Heart left ventricle (tissue), 16 donors: ENCODE results near the gene MFAP3. TPM values are rescaled to one million over a fixed set of nuclear protein-coding genes. Genes with fewer than 3 reads are reported as not detected.

Source experiments
- ATAC-seq, 4 donors: fragments of 200-7000 bp; cut with Tn5 transposase; one replicate each; pipeline ENCODE4 v1.9.1; 2020 to 2022; ENCODE audit warnings: moderate library complexity in 4 of 4, mild to moderate bottlenecking in 3 of 4, moderate number of reproducible peaks in 1 of 4
- DNase-seq, 5 donors: peaks; one replicate each; pipeline ENCODE4 v3.0.0-alpha.2; 2020
- H3K27ac ChIP-seq, 12 donors: fragments of 200-600 bp; sonication (generic) in 4 of 12; one replicate each; pipeline versions ENCODE4 v1.5.0 to v1.8.0; 2016 to 2022; ENCODE audit warnings: mild to moderate bottlenecking in 2 of 12
- H3K27me3 ChIP-seq, 9 donors: fragments of 200-600 bp; sonication (generic) in 2 of 9; one replicate each; pipeline versions ENCODE4 v1.5.1 to v1.8.0; 2016 to 2022; ENCODE audit warnings: mild to moderate bottlenecking in 3 of 9
- H3K36me3 ChIP-seq, 9 donors: fragments of 200-600 bp; sonication (generic) in 2 of 9; one replicate each; pipeline versions ENCODE4 v1.5.0 to v1.8.0; 2018 to 2022; ENCODE audit warnings: mild to moderate bottlenecking in 2 of 9
- H3K4me1 ChIP-seq, 12 donors: fragments of 200-600 bp; sonication (generic) in 4 of 12; one replicate each; pipeline versions ENCODE4 v1.5.0 to v1.8.0; 2016 to 2022; ENCODE audit warnings: mild to moderate bottlenecking in 3 of 12
- H3K4me3 ChIP-seq, 12 donors: fragments of 200-600 bp; sonication (generic) in 4 of 12; one replicate each; pipeline versions ENCODE4 v1.5.0 to v1.8.0; 2017 to 2022; ENCODE audit warnings: mild to moderate bottlenecking in 9 of 12, moderate library complexity in 4 of 12
- H3K9me3 ChIP-seq, 12 donors: fragments of 200-600 bp; sonication (generic) in 4 of 12; one replicate each; pipeline versions ENCODE4 v1.5.0 to v1.8.0; 2016 to 2022; ENCODE audit warnings: mild to moderate bottlenecking in 1 of 12
- POLR2A ChIP-seq, 2 donors: fragments of 450-650 bp; IDR thresholded peaks; one replicate each; pipeline ENCODE4 v1.6.1; 2017; ENCODE audit warnings: antibody characterized with exemption in 2 of 2, mild to moderate bottlenecking in 2 of 2, moderate library complexity in 2 of 2
- WGBS, 4 donors: extraction: QIAGEN DNeasy Blood & Tissue Kit in 2 of 4; methylation state at CpG; one replicate each; pipeline versions ENCODE4 v1.1.5 to v1.1.7; 2013 to 2018; 5-methylcytosine and 5-hydroxymethylcytosine counted together
- intact Hi-C, 10 donors: fragments of 100-400 bp; cut with DNase I; formaldehyde crosslinking; loops; one replicate each; pipeline versions ENCODE4 v1.11.1 to v1.14.2; 2022
- polyA plus RNA-seq, 2 donors: library from polyadenylated mRNA; stranded (reverse); fragments of 200-250 nt; gene quantifications; one replicate each; pipeline ENCODE4 v1.2.3, GENCODE V29; 2013
- total RNA-seq, 9 donors: library from RNA; depleted of rRNA in 2 of 9; stranded (reverse); fragments of >200 nt in 2 of 9; fragmentation: NEBNext Ultra II Directional in 3 of 9; extraction: Animal tissue kit (Norgen Biotek cat#: 25700) in 3 of 9; gene quantifications; one replicate each; pipeline versions ENCODE4 v1.1.0 to v1.2.4, GENCODE V29; 2016 to 2023
- TF ChIP-seq, protein P1 (sequence below), 12 donors: fragments of 200-600 bp; sonication (generic) in 4 of 12; IDR thresholded peaks; one replicate each; pipeline versions ENCODE4 v1.5.0 to v1.8.0; 2018 to 2022; ENCODE audit warnings: antibody characterized with exemption in 12 of 12, mild to moderate bottlenecking in 5 of 12
- donor health status: ischemic (EF 13 %, LVEDD 7.1; RV severe dilation, severe dysfunction).
- donor health status: healthy with polysubstance abuse.
- donor health status: DM: no; HTN: yes; CAD: no.
- donor health status: DM: no; HTN: no; CAD: no.
- donor health status: ischemic (EF 25% LVEDD 6.9; RV normal size, moderate dysfunction).
- donor health status: ischemic (EF 25% LVEDD 5.7; RV mildly dilated, moderate dysfunction).
- donor health status: healthy.
- donor health status: DM: yes; HTN: yes; CAD: no.
- donor health status: ischemic (EF 35%, LVEDD 5.7; RV mildly dilated, moderate dysfunction).
- donor health status: nonischemic (EF 11% LVEDD 7.7; RV severe dilation, severe dysfunction).
- donor health status: DM: yes; HTN: yes; CAD: no.
- donor health status: PGD.
- donor health status: ischemic (EF 29% LVEDD 5.4; RV normal size, mild dysfunction).
- donor health status: nonischemic (EF 23%, LVEDD 6.1; RV moderate dilation, normal function).

Gene MFAP3
- total and polyA plus RNA-seq, 11 donors, result 2.3 to 52.0 (median 38.6) TPM

DNA sequence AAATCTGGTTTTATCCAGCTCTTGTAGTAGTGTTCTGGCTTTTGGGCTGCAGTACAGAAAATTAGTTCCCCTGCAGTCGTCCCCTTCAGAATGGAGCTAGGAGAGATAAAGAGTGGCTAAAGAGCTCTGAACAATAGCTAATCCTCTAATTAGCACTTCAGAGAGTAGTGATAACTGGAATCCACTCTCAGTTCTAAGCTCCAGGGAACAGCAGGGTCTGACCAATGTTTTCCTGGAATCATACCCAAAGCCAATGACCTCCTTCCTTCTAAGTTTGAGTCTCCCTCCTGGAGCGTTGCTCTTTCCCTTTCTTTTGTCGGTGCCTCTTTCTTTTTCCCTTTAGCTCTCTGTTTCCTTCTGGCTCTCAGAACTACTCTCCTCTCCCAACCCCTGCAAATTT, 47.4 kb downstream of the MFAP3 start:
- DNase-seq, result no peak
- Histone ChIP-seq H3K27ac (peak overlapping the region in 6 of 12 donors; percentile 11 to 79 (median 46)), H3K9me3 (no peaks in the 10 kb centered on the region), H3K27me3 (no peaks in the 10 kb centered on the region), H3K4me1 (peaks cover 0 to 26% (median 3%) of the 10 kb centered on the region in 12 donors), H3K4me3 (peak overlapping the region in 1 of 12 donors; percentile 16), H3K36me3 (no peaks in the 10 kb centered on the region)
- 39 to 57% (median 43%) methylated on average over 3 of the region's 3 CpGs for WGBS, 4 donors
- ATAC-seq, result peak in 1 of 4 donors; percentile 21
- intact Hi-C loops, result no loop called here
- TF ChIP-seq, protein P1, sequence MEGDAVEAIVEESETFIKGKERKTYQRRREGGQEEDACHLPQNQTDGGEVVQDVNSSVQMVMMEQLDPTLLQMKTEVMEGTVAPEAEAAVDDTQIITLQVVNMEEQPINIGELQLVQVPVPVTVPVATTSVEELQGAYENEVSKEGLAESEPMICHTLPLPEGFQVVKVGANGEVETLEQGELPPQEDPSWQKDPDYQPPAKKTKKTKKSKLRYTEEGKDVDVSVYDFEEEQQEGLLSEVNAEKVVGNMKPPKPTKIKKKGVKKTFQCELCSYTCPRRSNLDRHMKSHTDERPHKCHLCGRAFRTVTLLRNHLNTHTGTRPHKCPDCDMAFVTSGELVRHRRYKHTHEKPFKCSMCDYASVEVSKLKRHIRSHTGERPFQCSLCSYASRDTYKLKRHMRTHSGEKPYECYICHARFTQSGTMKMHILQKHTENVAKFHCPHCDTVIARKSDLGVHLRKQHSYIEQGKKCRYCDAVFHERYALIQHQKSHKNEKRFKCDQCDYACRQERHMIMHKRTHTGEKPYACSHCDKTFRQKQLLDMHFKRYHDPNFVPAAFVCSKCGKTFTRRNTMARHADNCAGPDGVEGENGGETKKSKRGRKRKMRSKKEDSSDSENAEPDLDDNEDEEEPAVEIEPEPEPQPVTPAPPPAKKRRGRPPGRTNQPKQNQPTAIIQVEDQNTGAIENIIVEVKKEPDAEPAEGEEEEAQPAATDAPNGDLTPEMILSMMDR (IDR thresholded peaks at IDR 0.05), result no peak

DNA sequence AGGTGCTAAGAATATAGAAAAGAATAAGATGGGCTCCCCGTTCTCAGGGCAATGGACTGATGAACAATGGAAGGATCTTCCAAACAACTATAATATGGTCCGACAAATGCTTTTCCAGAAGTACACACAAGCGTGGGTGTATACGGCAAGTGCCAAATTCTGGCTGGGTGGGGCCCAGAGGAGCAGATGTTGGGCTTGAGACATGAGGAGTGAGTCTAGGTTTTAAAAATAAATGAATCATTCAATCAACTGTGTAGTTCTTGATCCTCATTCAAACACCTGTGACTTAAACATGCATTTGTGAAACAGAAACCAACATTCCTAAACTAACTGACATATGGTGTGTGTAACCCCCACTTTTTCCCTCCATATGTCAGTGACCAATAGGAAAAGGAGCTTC, 47.9 kb downstream of the MFAP3 start:
- Histone ChIP-seq H3K27me3 (no peaks in the 10 kb centered on the region), H3K36me3 (no peaks in the 10 kb centered on the region), H3K4me1 (peaks cover 0 to 31% (median 6%) of the 10 kb centered on the region in 12 donors), H3K4me3 (peak overlapping the region in 1 of 12 donors; percentile 16), H3K9me3 (no peaks in the 10 kb centered on the region), H3K27ac (peak overlapping the region in 6 of 12 donors; percentile 11 to 79 (median 50))
- no peak for TF ChIP-seq POLR2A (IDR thresholded peaks at IDR 0.05)
- TF ChIP-seq, protein P1 (IDR thresholded peaks at IDR 0.05), result no peak
- ATAC-seq (peak; percentile 43 to 81 (median 67)), DNase-seq (peak in 3 of 5 donors; percentile 23 to 49 (median 42))
- WGBS, 4 donors, result 50 to 76% (median 55%) methylated on average over 4 of the region's 4 CpGs
- intact Hi-C loops, result no loop called here

DNA sequence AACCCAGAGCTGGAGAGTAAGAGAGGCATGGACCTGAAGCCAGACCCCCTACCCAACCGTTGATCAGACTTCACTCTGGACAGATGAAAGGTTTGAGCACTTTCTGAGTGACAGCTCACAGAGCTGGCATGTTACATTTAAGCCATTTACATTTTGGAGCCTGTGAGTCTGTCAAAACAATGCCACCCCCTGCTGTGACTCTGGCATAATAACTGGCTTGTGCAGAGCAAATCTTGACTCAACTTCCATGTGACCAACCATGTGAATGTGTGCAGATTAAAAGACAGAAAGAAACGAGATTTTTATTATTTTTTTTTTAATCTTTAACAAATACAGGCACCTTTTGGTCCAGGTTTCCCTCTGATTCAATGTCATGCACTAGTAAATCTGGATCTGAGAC, 48.5 kb downstream of the MFAP3 start:
- Histone ChIP-seq H3K27ac (peak overlapping the region in 4 of 12 donors; percentile 11 to 51 (median 32)), H3K4me1 (peaks cover under 1 to 37% (median 12%) of the 10 kb centered on the region in 12 donors), H3K9me3 (no peaks in the 10 kb centered on the region), H3K27me3 (no peaks in the 10 kb centered on the region), H3K4me3 (no peak overlapping the region), H3K36me3 (no peaks in the 10 kb centered on the region)
- intact Hi-C loops, result no loop called here
- DNase-seq (no peak), ATAC-seq (peak in 2 of 4 donors; percentile 11 to 40)
- no peak for TF ChIP-seq POLR2A (IDR thresholded peaks at IDR 0.05)
- TF ChIP-seq, protein P1 (IDR thresholded peaks at IDR 0.05), result peak in 2 of 12 donors; percentile 7 to 23
- 16 to 41% (median 30%) methylated on average over 2 of the region's 2 CpGs for WGBS, 4 donors

DNA sequence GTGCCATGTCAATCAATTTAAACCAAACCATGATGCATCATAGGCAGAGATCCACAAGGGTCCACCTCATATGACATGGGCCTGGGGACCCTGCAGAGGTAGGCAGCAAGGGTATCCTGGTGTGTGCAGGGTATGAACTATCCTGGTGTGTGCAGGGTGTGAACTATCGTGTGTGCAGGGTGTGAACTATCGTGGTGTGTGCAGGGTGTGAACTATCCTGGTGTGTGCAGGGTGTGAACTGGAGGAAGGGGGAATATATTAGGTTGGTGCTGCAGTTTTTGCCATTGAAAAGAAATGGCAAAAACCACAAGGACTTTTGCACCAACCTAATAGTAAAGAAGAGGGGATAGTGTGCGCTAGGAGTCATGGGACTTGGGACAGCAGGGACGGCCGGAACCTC, 50.0 kb downstream of the MFAP3 start:
- TF ChIP-seq, protein P1 (IDR thresholded peaks at IDR 0.05), result no peak
- no peak for TF ChIP-seq POLR2A (IDR thresholded peaks at IDR 0.05)
- Histone ChIP-seq H3K4me1 (peaks cover 5 to 47% (median 18%) of the 10 kb centered on the region in 12 donors), H3K27ac (no peak overlapping the region), H3K4me3 (no peak overlapping the region), H3K27me3 (no peaks in the 10 kb centered on the region), H3K9me3 (no peaks in the 10 kb centered on the region), H3K36me3 (no peaks in the 10 kb centered on the region)
- intact Hi-C loops, result no loop called here
- DNase-seq, result no peak
- WGBS, 4 donors, result 96 to 99% (median 97%) methylated on average over 5 of the region's 5 CpGs
- no peak for ATAC-seq
